ENCODE results near the gene FMNL2.
A peak's percentile ranks its signal among the peaks of the same experiment; 100 is the strongest.

Gene FMNL2

GRCh38 chr2:152627351-152627957 is 292.5 kb downstream of the FMNL2 start:
- peak; percentile 58 for TF ChIP-seq CTCF (IDR thresholded peaks at IDR 0.05; ENCODE audit: low read depth, low read length)
- in situ Hi-C loops (cut with HindIII; ENCODE audit: low sequenced_read_pairs): no loop called here
- DNase-seq (ENCODE audit: low read depth, low spot score): peak; percentile 55
- H3K4me3 ChIP-seq (ENCODE audit: low read depth, low read length): no peak overlapping the region

GRCh38 chr2:152629202-152629601 is 294.2 kb downstream of the FMNL2 start:
- no peak for TF ChIP-seq CTCF (IDR thresholded peaks at IDR 0.05; ENCODE audit: low read depth, low read length)
- H3K4me3 ChIP-seq (ENCODE audit: low read depth, low read length): no peak overlapping the region
- in situ Hi-C loops (cut with HindIII; ENCODE audit: low sequenced_read_pairs): no loop called here
- DNase-seq (ENCODE audit: low read depth, low spot score): no peak

GRCh38 chr2:152630466-152630865 is 295.5 kb downstream of the FMNL2 start:
- in situ Hi-C loops (cut with HindIII; ENCODE audit: low sequenced_read_pairs): no loop called here
- no peak for DNase-seq (ENCODE audit: low read depth, low spot score)
- TF ChIP-seq CTCF (IDR thresholded peaks at IDR 0.05; ENCODE audit: low read depth, low read length): no peak
- H3K4me3 ChIP-seq (ENCODE audit: low read depth, low read length): no peak overlapping the region

GRCh38 chr2:152632736-152633135 is 297.8 kb downstream of the FMNL2 start:
- TF ChIP-seq CTCF (IDR thresholded peaks at IDR 0.05; ENCODE audit: low read depth, low read length): no peak
- DNase-seq (ENCODE audit: low read depth, low spot score): no peak
- H3K4me3 ChIP-seq (ENCODE audit: low read depth, low read length): no peak overlapping the region
- in situ Hi-C loops (cut with HindIII; ENCODE audit: low sequenced_read_pairs): no loop called here

- H3K4me3 ChIP-seq (ENCODE audit: low read depth, low read length): no peak overlapping the region
- peak; percentile 49 for DNase-seq (ENCODE audit: low read depth, low spot score)
- in situ Hi-C loops (cut with HindIII; ENCODE audit: low sequenced_read_pairs): no loop called here
- TF ChIP-seq CTCF (IDR thresholded peaks at IDR 0.05; ENCODE audit: low read depth, low read length): peak; percentile 73
Observed at GRCh38 chr2:152635635-152636298, 300.8 kb downstream of the FMNL2 start.

GRCh38 chr2:152637251-152637650 is 302.3 kb downstream of the FMNL2 start:
- DNase-seq (ENCODE audit: low read depth, low spot score): no peak
- no peak for TF ChIP-seq CTCF (IDR thresholded peaks at IDR 0.05; ENCODE audit: low read depth, low read length)
- H3K4me3 ChIP-seq (ENCODE audit: low read depth, low read length): no peak overlapping the region
- in situ Hi-C loops (cut with HindIII; ENCODE audit: low sequenced_read_pairs): no loop called here

Measured in astrocyte of the spinal cord (primary cell).